K562 (cell line): ENCODE results near the gene GADD45G. TPM values are rescaled to one million over a fixed set of nuclear protein-coding genes. Genes with fewer than 3 reads are reported as not detected.

ENCODE experiments used
- CTCF ChIP-seq, 3 experiments: IDR thresholded peaks in 2 of 3; conservative IDR thresholded peaks in 1 of 3; 2 replicates each; pipeline ENCODE4 v1.5.1; 2011 to 2012; ENCODE audit warnings: low read length in 3 of 3, mild to moderate bottlenecking in 3 of 3, control low read depth in 2 of 3, improper control_type of control experiment in 1 of 3, inconsistent platforms in 1 of 3, low read depth in 1 of 3, mixed read lengths in 1 of 3, moderate library complexity in 1 of 3; ENCODE audit not compliant: insufficient read depth in 2 of 3
- CXXC5 ChIP-seq: fragments of 250-450 bp; sonication (Bioruptor Pico); IDR thresholded peaks from 2 replicates; pipeline ENCODE4 v1.8.0; 2022; ENCODE audit warnings: inconsistent platforms, mild to moderate bottlenecking, moderate library complexity
- E2F1 ChIP-seq: sonication (generic); formaldehyde crosslinking; IDR thresholded peaks from 2 replicates; pipeline ENCODE4 v1.8.1; 2023; ENCODE audit warnings: mild to moderate bottlenecking, missing genetic modification reagents, moderate library complexity
- HES1 ChIP-seq: fragments of 450-650 bp; IDR thresholded peaks from 2 replicates; pipeline ENCODE4 v1.6.1; 2016; ENCODE audit warnings: low read depth, mild to moderate bottlenecking, moderate library complexity
- IFI16 ChIP-seq: fragments of 250-450 bp; sonication (Bioruptor Pico); IDR thresholded peaks from 2 replicates; pipeline ENCODE4 v2.1.2; 2022; ENCODE audit warnings: mild to moderate bottlenecking, inconsistent platforms
- MED1 ChIP-seq: sonication (generic); formaldehyde crosslinking; IDR thresholded peaks from 2 replicates; pipeline ENCODE4 v1.8.1; 2023; ENCODE audit warnings: missing genetic modification reagents, borderline replicate concordance
- MTA3 ChIP-seq: fragments of 450-650 bp; formaldehyde crosslinking; IDR thresholded peaks from 2 replicates; pipeline ENCODE4 v1.6.1; 2017; ENCODE audit warnings: mild to moderate bottlenecking, borderline replicate concordance
- NRF1 ChIP-seq, 2 experiments: fragments of 450-650 bp; IDR thresholded peaks in 1 of 2; conservative IDR thresholded peaks in 1 of 2; 2 replicates each; pipeline ENCODE4 v1.6.1; 2014; ENCODE audit warnings: mild to moderate bottlenecking in 2 of 2
- RBFOX2 ChIP-seq: fragments of 200-400 bp; formaldehyde crosslinking; IDR thresholded peaks from 2 replicates; pipeline ENCODE4 v1.6.1; 2017; ENCODE audit warnings: low read depth, mild to moderate bottlenecking, low read length, moderate library complexity
- UBTF ChIP-seq, 2 experiments: IDR thresholded peaks; 2 replicates each; pipeline ENCODE4 v1.6.1; 2012; ENCODE audit warnings: improper control_type of control experiment in 2 of 2, low read depth in 2 of 2, low read length in 2 of 2, borderline replicate concordance in 1 of 2
- VEZF1 ChIP-seq: fragments of 200-800 bp; sonication (Bioruptor generic); IDR thresholded peaks from 2 replicates; pipeline ENCODE4 v1.6.1; 2017; ENCODE audit warnings: missing genetic modification characterization, missing compliant biosample characterization
- ZNF384 ChIP-seq: IDR thresholded peaks from 2 replicates; pipeline ENCODE4 v1.6.1; 2012; ENCODE audit warnings: low read depth, low read length, improper control_type of control experiment
- polyA plus RNA-seq, 8 experiments: library from polyadenylated mRNA; depleted of rRNA in 4 of 8; stranded (reverse) in 5 of 8; unstranded in 3 of 8; fragments of >200 nt; fragmentation: Nextera tagmentation in 2 of 8; fragmentation: Illumina TruSeq in 1 of 8; extraction: Ambion mirVana in 2 of 8; extraction: Trizol in 1 of 8; gene quantifications; 2 replicates each; pipeline versions ENCODE4 v1.2.1 to v1.2.3, GENCODE V29; 2011 to 2014; ENCODE audit warnings: inconsistent platforms in 1 of 8, missing spikeins in 1 of 8
- total RNA-seq, 7 experiments: library from RNA; depleted of rRNA in 6 of 7; stranded (reverse); fragments of >200 nt in 6 of 7; fragmentation: Illumina TruSeq in 2 of 7; extraction: Trizol in 2 of 7; gene quantifications; 2 replicates each; pipeline versions ENCODE4 v1.2.1 to v1.2.3, GENCODE V29; 2011 to 2021; ENCODE audit warnings: low replicate concordance in 1 of 7

The GADD45G gene
- total and polyA plus RNA-seq, 9 of the 15 experiments (the other 6 are each of a cell fraction or from before 2014, with no cell fraction given): 0.20 to 0.34 TPM; not detected in 7

GRCh38 chr9:89604729-89605464 is at the start of gene GADD45G (continued):
- TF ChIP-seq IFI16 (no peak), VEZF1 (CRISPR knock-in tag) (peak; percentile 85), E2F1 (CRISPR knock-in tag) (no peak), MED1 (CRISPR knock-in tag) (no peak), ZNF384 (peak; percentile 80), MTA3 (peak; percentile 88; the same call in 1 of the 2 replicates), CTCF (IDR thresholded peaks at IDR 0.05 in 2 of 3, conservative IDR thresholded peaks at IDR 0.05 in 1 of 3; ENCODE audit: insufficient read depth in 2 of 3, low read depth in 1 of 3, low read length in 3 of 3) (no peak), UBTF (IDR thresholded peaks at IDR 0.05; ENCODE audit: borderline replicate concordance in 1 of 2, low read depth in 2 of 2, low read length in 2 of 2) (no peak), NRF1 (conservative IDR thresholded peaks at IDR 0.05 in 1 of 2, IDR thresholded peaks at IDR 0.05 in 1 of 2) (peak; percentile 70 to 77), CXXC5 (peak; percentile 80), RBFOX2 (peak; percentile 75), HES1 (peak; percentile 86)
